ENCODE measurements around the gene CLPX. TPM values are rescaled to one million over a fixed set of nuclear protein-coding genes. Genes with fewer than 3 reads are reported as not detected.

CLPX gene
- total RNA-seq, 4 donors from 2014 or later = 12.0 to 72.2 (median 57.4) TPM

DNA sequence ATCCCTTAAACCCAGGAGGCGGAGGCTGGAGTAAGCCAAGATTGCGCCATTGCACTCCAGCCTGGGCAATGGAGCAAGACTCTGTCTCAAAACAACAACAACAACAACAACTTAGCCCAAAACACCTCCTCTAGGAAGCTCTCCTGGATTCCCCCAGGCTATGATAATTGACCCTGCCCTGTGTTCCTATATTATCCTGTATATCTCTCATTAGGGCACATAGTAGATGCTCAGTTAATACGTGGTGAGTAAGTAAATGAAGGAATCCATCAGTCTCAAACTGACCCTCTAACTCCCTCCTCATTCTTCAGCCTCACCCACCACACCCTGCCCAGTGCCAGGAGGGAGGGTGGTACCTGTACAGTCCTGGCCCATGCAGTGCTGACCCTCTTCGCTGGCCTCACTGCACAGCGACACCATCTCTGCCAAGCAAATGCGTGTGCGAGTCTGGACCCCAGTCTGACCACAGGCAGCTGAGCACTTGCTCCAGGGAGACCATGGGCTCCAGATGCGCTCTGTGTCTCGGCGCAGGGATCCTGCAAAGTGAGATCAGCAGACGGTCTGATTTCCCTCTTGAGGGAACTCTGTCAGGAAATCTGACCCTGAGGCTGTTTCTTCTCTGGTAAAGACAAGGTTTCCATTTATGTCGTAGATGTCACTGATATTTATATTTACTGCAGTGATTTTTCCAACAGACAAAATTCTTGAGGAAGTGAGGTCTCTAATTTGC lies 20.0 kb upstream of the CLPX start:
- Histone ChIP-seq H3K36me3 (no peaks in the 10 kb centered on the region), H3K4me1 (no peaks in the 10 kb centered on the region), H3K27me3 (no peaks in the 10 kb centered on the region), H3K27ac (no peak overlapping the region), H3K4me3 (no peak overlapping the region), H3K9me3 (no peaks in the 10 kb centered on the region)
- WGBS, 2 donors (ENCODE audit: low coverage in 1 of 2) = 94% methylated on average over 12 of the region's 12 CpGs; no CpG with 5 or more reads in 1 of the 2 donors
- TF ChIP-seq POLR2A (IDR thresholded peaks at IDR 0.05) = no peak
- TF ChIP-seq EP300 (IDR thresholded peaks at IDR 0.05; ENCODE audit: low read depth) = no peak
- TF ChIP-seq POLR2AphosphoS5 (IDR thresholded peaks at IDR 0.05) = no peak
- TF ChIP-seq, protein P1, sequence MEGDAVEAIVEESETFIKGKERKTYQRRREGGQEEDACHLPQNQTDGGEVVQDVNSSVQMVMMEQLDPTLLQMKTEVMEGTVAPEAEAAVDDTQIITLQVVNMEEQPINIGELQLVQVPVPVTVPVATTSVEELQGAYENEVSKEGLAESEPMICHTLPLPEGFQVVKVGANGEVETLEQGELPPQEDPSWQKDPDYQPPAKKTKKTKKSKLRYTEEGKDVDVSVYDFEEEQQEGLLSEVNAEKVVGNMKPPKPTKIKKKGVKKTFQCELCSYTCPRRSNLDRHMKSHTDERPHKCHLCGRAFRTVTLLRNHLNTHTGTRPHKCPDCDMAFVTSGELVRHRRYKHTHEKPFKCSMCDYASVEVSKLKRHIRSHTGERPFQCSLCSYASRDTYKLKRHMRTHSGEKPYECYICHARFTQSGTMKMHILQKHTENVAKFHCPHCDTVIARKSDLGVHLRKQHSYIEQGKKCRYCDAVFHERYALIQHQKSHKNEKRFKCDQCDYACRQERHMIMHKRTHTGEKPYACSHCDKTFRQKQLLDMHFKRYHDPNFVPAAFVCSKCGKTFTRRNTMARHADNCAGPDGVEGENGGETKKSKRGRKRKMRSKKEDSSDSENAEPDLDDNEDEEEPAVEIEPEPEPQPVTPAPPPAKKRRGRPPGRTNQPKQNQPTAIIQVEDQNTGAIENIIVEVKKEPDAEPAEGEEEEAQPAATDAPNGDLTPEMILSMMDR (IDR thresholded peaks at IDR 0.05) = no peak
- intact Hi-C loops (cut with DNase I; ENCODE audit: low total_unique reads) = no loop called here
- no peak for DNase-seq
- in situ Hi-C loops (cut with MboI; ENCODE audit: low pct_ligation_motif_present in 1 of 4, low pct_unique_long_range_greater_than_20kb in 1 of 4, low sequenced_read_pairs in 3 of 4) = no loop called here

DNA sequence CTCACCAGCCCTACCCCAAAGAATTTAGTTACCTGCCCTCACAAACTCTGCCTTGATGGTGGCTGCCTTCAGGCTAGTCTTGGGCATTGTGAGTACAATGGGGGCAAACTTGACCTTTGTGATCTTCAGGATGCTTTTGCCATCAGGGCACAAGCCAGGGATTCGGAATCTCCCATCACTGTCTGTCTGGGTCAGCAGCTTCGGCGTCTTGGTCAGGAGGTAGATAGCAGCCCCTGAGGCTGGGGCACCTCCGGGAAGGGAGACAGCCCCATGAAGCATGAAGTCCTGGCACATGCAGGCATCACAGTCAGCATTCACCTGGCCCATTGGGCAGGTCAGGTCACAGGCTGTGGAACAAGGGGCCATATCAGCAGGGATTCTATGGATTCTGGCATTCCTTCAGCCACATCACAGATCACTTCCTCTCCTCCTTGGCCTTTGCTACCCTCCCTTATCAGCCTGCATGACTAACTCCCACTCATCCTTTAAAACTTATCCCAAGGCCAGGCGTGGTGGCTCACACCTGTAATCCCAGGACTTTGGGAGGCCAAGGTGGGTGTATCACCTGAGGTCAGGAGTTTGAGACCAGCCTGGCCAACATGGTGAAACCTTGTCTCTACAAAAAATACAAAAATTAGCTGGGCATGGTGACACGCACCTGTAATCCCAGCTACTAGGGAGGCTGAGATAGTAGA lies 19.2 kb upstream of the CLPX start:
- 80 to 95% methylated on average over 1 to 6 of the region's 6 CpGs for WGBS, 2 donors (ENCODE audit: low coverage in 1 of 2)

DNA sequence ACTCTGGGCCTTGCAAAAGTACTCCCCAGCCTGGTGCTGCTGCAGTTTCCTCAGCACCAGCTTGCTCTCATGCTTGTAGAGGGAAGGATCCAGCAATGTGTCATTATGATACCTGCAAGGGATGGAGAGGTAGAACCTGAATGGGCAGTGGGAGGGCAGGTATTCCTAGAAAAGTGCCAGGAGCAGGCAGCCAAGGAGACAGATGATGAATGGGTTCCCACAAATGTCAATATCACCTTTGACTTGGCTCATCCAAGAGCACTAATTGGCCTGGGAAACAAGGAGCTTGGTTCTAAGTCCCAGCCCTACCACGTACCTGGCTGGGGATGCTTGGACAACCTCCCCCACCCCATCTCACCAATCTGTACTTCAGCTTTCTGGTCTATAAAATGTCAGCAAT lies 16.8 kb upstream of the CLPX start:
- intact Hi-C loops (cut with DNase I; ENCODE audit: low total_unique reads) (no loop called here), in situ Hi-C loops (cut with MboI; ENCODE audit: low pct_ligation_motif_present in 1 of 4, low pct_unique_long_range_greater_than_20kb in 1 of 4, low sequenced_read_pairs in 3 of 4) (no loop called here)
- DNase-seq = no peak
- 67 to 71% methylated on average over 1 of the region's 1 CpG for WGBS, 2 donors (ENCODE audit: low coverage in 1 of 2)
- Histone ChIP-seq H3K4me1 (no peaks in the 10 kb centered on the region), H3K27ac (no peak overlapping the region), H3K36me3 (no peaks in the 10 kb centered on the region), H3K27me3 (no peaks in the 10 kb centered on the region), H3K4me3 (no peak overlapping the region), H3K9me3 (no peaks in the 10 kb centered on the region)
- TF ChIP-seq POLR2AphosphoS5 (IDR thresholded peaks at IDR 0.05) = no peak
- TF ChIP-seq POLR2A (IDR thresholded peaks at IDR 0.05) = no peak
- TF ChIP-seq EP300 (IDR thresholded peaks at IDR 0.05; ENCODE audit: low read depth) = no peak
- TF ChIP-seq, protein P1 (IDR thresholded peaks at IDR 0.05) = no peak

More for the DNA sequence above, 19.2 kb upstream of the CLPX start:
- no peaks in the 10 kb centered on the region for H3K36me3 ChIP-seq
- H3K27ac ChIP-seq = no peak overlapping the region
- TF ChIP-seq, protein P1 (IDR thresholded peaks at IDR 0.05) = no peak
- TF ChIP-seq POLR2A (IDR thresholded peaks at IDR 0.05) (no peak), POLR2AphosphoS5 (IDR thresholded peaks at IDR 0.05) (no peak), EP300 (IDR thresholded peaks at IDR 0.05; ENCODE audit: low read depth) (no peak)
- no peaks in the 10 kb centered on the region for H3K4me1 ChIP-seq
- no peak overlapping the region for H3K4me3 ChIP-seq
- intact Hi-C loops (cut with DNase I; ENCODE audit: low total_unique reads) = no loop called here
- H3K27me3 ChIP-seq = no peaks in the 10 kb centered on the region
- DNase-seq = no peak
- in situ Hi-C loops (cut with MboI; ENCODE audit: low pct_ligation_motif_present in 1 of 4, low pct_unique_long_range_greater_than_20kb in 1 of 4, low sequenced_read_pairs in 3 of 4) = no loop called here
- no peaks in the 10 kb centered on the region for H3K9me3 ChIP-seq

DNA sequence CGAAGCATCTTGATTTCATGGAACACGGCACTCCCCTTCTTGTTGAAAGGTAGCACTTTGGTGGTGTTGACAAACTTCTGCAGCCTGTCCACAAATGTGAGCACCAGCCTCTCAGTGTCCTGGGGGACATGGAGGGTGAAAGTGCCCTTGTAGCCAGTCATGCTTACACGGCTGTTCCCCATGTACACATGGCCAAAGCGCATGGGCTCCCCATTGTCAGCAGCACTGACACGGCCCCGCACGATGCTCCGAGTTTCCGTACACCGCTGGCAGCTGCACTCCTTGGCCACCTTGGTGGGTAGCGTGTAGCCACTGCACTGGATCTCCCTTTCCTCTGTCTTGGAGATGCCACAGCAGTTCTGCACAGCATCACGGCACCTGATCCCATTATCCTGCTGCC lies 13.4 kb upstream of the CLPX start:
- in situ Hi-C loops (cut with MboI; ENCODE audit: low pct_ligation_motif_present in 1 of 4, low pct_unique_long_range_greater_than_20kb in 1 of 4, low sequenced_read_pairs in 3 of 4) (loop anchor here in 2 of 4 donors (10.0 kb wide), 1 partner anchor 66 kb away; no protein-coding TSS in a partner anchor), intact Hi-C loops (cut with DNase I; ENCODE audit: low total_unique reads) (no loop called here)
- Histone ChIP-seq H3K27me3 (no peaks in the 10 kb centered on the region), H3K4me1 (peaks cover 0 to 6% (median 0%) of the 10 kb centered on the region in 4 donors), H3K36me3 (no peaks in the 10 kb centered on the region), H3K27ac (no peak overlapping the region), H3K9me3 (no peaks in the 10 kb centered on the region), H3K4me3 (no peak overlapping the region)
- 92% methylated on average over 12 of the region's 12 CpGs; no CpG with 5 or more reads in 1 of the 2 donors for WGBS, 2 donors (ENCODE audit: low coverage in 1 of 2)
- no peak for DNase-seq
- TF ChIP-seq EP300 (IDR thresholded peaks at IDR 0.05; ENCODE audit: low read depth) (no peak), POLR2A (IDR thresholded peaks at IDR 0.05) (no peak), POLR2AphosphoS5 (IDR thresholded peaks at IDR 0.05) (no peak)
- TF ChIP-seq, protein P1 (IDR thresholded peaks at IDR 0.05) = no peak

Data from transverse colon (tissue), 4 donors.